GM15510 (cell line): ENCODE results near the gene DPT.

Source experiments
- POLR2A ChIP-seq: IDR thresholded peaks from 3 replicates; pipeline ENCODE4 v1.6.1; 2011; ENCODE audit warnings: borderline replicate concordance; ENCODE audit not compliant: insufficient read length; ENCODE audit errors: extremely low read depth

The DPT gene

GRCh38 chr1:168742994-168743650 is 14.1 kb upstream of the DPT start:
- TF ChIP-seq POLR2A = no peak

- TF ChIP-seq POLR2A = no peak
Measured at GRCh38 chr1:168742386-168742785, 13.4 kb upstream of the DPT start.

DNA sequence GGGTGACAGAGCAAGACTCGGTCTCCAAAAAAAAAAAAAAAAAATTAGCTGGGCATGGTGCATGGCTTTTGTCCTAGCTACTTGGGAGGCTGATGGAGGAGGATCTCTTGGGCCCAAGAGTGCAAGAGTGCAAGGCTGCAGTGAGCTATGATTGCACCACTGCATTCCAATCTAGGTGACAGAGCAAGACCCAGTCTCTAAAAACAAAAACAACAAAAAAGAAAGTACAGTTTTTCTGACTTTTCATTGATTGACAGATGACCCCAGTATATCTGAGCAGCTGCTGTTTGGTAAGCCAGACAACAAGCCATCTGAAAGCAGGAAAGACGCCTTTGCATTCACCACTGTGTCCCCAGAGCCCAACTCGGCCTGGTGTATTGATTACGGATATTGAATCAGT is 10.9 kb upstream of the DPT start:
- no peak for TF ChIP-seq POLR2A

- TF ChIP-seq POLR2A = no peak
Measured at GRCh38 chr1:168736520-168736919, 7.5 kb upstream of the DPT start.

- TF ChIP-seq POLR2A = no peak
Measured at GRCh38 chr1:168735974-168736373, 7.0 kb upstream of the DPT start.

DNA sequence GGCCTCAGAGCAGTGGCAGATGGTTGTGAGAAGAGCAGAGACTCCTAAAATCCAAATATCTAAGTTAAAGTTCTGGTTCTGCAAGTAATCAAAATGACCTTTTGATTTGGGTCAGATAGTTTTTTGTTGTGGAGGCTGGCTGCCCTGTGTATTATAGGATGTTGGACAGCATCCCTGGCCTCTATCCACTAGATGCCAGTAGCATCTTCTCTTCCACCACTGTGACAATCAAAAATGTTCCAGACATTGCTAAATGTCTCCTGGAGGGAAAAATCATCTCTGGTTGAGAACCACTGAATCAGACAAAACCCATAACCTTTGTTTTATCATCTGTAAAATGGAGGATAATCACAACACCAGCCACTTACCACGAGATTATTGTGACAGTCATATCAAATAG is 5.9 kb upstream of the DPT start:
- TF ChIP-seq POLR2A = no peak

- TF ChIP-seq POLR2A = no peak
Measured at GRCh38 chr1:168734271-168734670, 5.3 kb upstream of the DPT start.

- TF ChIP-seq POLR2A = no peak
Measured at GRCh38 chr1:168733241-168733640, 4.2 kb upstream of the DPT start.

GRCh38 chr1:168732736-168733135 is 3.7 kb upstream of the DPT start:
- no peak for TF ChIP-seq POLR2A

GRCh38 chr1:168731244-168731953 is 2.4 kb upstream of the DPT start:
- TF ChIP-seq POLR2A = no peak

GRCh38 chr1:168729405-168729802 is 398 bp upstream of the DPT start:
- no peak for TF ChIP-seq POLR2A

- TF ChIP-seq POLR2A = no peak
Measured at GRCh38 chr1:168726719-168727118, 2.3 kb downstream of the DPT start.

DNA sequence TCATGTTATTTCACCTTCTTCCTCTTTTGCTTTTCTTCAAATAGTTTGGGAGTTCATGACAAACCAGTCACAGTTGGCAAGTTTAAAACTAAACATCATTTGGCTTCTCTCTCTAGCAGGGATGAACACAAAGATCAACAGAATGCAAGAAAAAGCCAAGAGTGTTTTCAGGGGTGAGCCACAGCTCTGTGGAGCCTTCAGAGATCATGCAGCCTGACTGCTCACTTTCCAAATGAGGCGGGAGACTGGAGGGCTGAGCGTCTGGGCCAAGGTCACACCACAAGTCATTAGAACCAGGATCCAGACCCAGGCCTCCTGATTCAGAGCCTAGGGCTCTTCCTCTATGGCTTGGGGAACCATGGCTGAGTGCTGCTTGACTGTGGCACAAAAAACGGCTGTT is 2.7 kb downstream of the DPT start:
- no peak for TF ChIP-seq POLR2A

DNA sequence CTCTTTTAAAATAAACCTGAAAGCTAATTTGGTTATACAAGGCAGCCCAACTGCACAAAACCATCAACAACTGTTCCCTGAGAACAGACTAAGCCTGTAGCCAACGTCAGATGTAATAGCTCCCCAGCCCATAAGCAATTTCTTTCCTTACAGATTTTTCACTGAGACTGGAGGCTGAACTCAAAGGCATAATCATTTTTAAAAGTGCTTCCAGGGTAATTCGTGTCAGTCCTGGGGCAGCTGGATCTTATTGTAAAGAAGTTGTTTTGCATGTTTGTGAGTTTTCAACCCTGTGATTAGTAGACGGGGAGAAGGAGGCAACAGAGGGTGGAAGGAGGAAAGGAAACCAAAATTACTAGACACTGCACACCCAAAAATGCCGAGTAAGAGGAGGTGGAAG is 3.2 kb downstream of the DPT start:
- no peak for TF ChIP-seq POLR2A

- TF ChIP-seq POLR2A = no peak
Measured at GRCh38 chr1:168725060-168725459, 3.9 kb downstream of the DPT start.

- no peak for TF ChIP-seq POLR2A
Measured at GRCh38 chr1:168723000-168723399, 6.0 kb downstream of the DPT start.
